Panc1 (cell line): ENCODE measurements around the gene DOCK8.

Experiments
- POLR2AphosphoS5 ChIP-seq: IDR thresholded peaks from 2 replicates; pipeline ENCODE4 v1.6.1; 2012; ENCODE audit warnings: mild to moderate bottlenecking, low read depth, low read length, moderate library complexity
- TF ChIP-seq, protein P1 (sequence below): fragments of 450-650 bp; IDR thresholded peaks from 2 replicates; pipeline ENCODE4 v1.5.1; 2017; ENCODE audit warnings: mild to moderate bottlenecking
- TF ChIP-seq, protein P2 (sequence below), 2 experiments: IDR thresholded peaks; 2 replicates each; pipeline ENCODE4 v1.6.1; 2011 to 2012; ENCODE audit warnings: low read depth in 2 of 2, control low read depth in 1 of 2, low read length in 1 of 2, mild to moderate bottlenecking in 1 of 2, moderate library complexity in 1 of 2; ENCODE audit not compliant: insufficient read depth in 1 of 2

DNA sequence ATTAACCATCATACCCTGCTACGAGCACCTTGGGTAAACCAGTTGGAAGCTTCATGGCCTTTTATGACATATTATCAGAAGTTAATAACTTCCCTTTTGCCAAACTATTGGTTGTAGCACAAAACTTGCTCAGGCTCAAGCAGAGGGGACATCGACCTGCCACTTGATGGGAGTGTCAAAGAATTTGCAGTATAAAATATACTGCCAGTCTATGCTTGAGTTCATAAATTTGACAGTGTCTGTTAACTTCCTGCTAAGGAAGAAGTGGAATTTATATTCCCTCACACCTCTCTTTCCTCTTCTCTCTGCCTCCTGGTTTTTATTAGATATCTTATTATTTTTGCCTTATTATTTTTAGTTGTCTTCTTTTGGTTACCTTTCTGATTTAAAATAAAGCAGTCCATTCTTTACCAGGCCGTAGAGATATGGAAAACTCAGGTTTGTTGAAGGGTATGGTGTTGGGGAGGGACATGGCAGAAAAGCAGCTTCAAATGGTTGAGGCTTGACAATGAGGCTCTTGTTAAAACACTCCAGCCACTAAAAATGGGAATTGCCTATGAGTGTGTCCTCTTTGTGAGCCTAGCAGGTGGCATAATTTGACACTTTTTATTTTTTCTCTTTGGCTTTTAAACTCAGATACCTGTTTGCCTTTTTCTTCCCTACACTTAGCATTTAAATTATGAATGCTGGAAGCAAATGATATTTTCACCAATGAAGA, 298.0 kb downstream of the DOCK8 start:
- TF ChIP-seq, protein P1, sequence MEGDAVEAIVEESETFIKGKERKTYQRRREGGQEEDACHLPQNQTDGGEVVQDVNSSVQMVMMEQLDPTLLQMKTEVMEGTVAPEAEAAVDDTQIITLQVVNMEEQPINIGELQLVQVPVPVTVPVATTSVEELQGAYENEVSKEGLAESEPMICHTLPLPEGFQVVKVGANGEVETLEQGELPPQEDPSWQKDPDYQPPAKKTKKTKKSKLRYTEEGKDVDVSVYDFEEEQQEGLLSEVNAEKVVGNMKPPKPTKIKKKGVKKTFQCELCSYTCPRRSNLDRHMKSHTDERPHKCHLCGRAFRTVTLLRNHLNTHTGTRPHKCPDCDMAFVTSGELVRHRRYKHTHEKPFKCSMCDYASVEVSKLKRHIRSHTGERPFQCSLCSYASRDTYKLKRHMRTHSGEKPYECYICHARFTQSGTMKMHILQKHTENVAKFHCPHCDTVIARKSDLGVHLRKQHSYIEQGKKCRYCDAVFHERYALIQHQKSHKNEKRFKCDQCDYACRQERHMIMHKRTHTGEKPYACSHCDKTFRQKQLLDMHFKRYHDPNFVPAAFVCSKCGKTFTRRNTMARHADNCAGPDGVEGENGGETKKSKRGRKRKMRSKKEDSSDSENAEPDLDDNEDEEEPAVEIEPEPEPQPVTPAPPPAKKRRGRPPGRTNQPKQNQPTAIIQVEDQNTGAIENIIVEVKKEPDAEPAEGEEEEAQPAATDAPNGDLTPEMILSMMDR: no peak
- no peak for TF ChIP-seq POLR2AphosphoS5
- TF ChIP-seq, protein P2, sequence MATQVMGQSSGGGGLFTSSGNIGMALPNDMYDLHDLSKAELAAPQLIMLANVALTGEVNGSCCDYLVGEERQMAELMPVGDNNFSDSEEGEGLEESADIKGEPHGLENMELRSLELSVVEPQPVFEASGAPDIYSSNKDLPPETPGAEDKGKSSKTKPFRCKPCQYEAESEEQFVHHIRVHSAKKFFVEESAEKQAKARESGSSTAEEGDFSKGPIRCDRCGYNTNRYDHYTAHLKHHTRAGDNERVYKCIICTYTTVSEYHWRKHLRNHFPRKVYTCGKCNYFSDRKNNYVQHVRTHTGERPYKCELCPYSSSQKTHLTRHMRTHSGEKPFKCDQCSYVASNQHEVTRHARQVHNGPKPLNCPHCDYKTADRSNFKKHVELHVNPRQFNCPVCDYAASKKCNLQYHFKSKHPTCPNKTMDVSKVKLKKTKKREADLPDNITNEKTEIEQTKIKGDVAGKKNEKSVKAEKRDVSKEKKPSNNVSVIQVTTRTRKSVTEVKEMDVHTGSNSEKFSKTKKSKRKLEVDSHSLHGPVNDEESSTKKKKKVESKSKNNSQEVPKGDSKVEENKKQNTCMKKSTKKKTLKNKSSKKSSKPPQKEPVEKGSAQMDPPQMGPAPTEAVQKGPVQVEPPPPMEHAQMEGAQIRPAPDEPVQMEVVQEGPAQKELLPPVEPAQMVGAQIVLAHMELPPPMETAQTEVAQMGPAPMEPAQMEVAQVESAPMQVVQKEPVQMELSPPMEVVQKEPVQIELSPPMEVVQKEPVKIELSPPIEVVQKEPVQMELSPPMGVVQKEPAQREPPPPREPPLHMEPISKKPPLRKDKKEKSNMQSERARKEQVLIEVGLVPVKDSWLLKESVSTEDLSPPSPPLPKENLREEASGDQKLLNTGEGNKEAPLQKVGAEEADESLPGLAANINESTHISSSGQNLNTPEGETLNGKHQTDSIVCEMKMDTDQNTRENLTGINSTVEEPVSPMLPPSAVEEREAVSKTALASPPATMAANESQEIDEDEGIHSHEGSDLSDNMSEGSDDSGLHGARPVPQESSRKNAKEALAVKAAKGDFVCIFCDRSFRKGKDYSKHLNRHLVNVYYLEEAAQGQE (IDR thresholded peaks at IDR 0.05; ENCODE audit: insufficient read depth in 1 of 2, low read depth in 2 of 2, low read length in 1 of 2): no peak
